OCI-LY7 (cell line): ENCODE results near the gene MFAP1. TPM values are rescaled to one million over a fixed set of nuclear protein-coding genes. Genes with fewer than 3 reads are reported as not detected.

ENCODE experiments used
- BruUV-seq: library from RNA; stranded (reverse); fragments of 400-500 nt; replicated peaks from 2 replicates; lab custom pipeline; 2021; lab: Mats Ljungman, UMichigan
- CTCF ChIA-PET: fragments of 300-600 bp; sonication (Branson Sonifier 250); formaldehyde crosslinking; loops from one replicate; lab custom pipeline; 2022; ENCODE audit warnings: antibody characterized with exemption; ENCODE audit not compliant: unreplicated experiment; lab: Charles Lee
- POLR2A ChIA-PET: fragments of 300-600 bp; sonication (Branson Sonifier 250); formaldehyde crosslinking; loops from one replicate; lab custom pipeline; 2022; ENCODE audit warnings: antibody characterized with exemption; lab: Charles Lee
- DNase-seq: peaks from one replicate; pipeline ENCODE4 v3.0.0-alpha.2; 2015; ENCODE audit warnings: low spot score
- H2AFZ ChIP-seq: fragments of 200-600 bp; sonication (generic), shearing (Covaris generic); 2 replicates; pipeline ENCODE4 v1.6.1; 2014; ENCODE audit warnings: mild to moderate bottlenecking, antibody characterized with exemption, low read length, moderate library complexity
- H3K27ac ChIP-seq: fragments of 200-600 bp; sonication (generic); 2 replicates; pipeline ENCODE4 v1.5.1; 2014; ENCODE audit warnings: mixed run types, low read depth, mild to moderate bottlenecking, moderate library complexity, low read length, inconsistent platforms; ENCODE audit not compliant: poor library complexity, severe bottlenecking
- H3K36me3 ChIP-seq: fragments of 200-600 bp; sonication (generic); 2 replicates; pipeline ENCODE4 v1.6.1; 2014; ENCODE audit warnings: mild to moderate bottlenecking, antibody characterized with exemption, low read length, moderate library complexity, mixed read lengths; ENCODE audit not compliant: insufficient read depth
- H3K4me1 ChIP-seq: fragments of 200-600 bp; sonication (generic); 2 replicates; pipeline ENCODE4 v1.5.1; 2014; ENCODE audit warnings: mild to moderate bottlenecking, low read length; ENCODE audit not compliant: insufficient read depth, poor library complexity, severe bottlenecking
- H3K4me2 ChIP-seq: fragments of 200-600 bp; sonication (generic); 2 replicates; pipeline ENCODE4 v1.6.1; 2014; ENCODE audit warnings: mild to moderate bottlenecking, low read length
- H3K4me3 ChIP-seq: fragments of 200-600 bp; sonication (generic); 2 replicates; pipeline ENCODE4 v1.5.1; 2014; ENCODE audit warnings: mild to moderate bottlenecking, low read depth, low read length; ENCODE audit not compliant: poor library complexity, severe bottlenecking
- H3K79me2 ChIP-seq: fragments of 200-600 bp; sonication (generic); 2 replicates; pipeline ENCODE4 v1.6.1; 2016; ENCODE audit warnings: low read depth, mild to moderate bottlenecking, low read length, moderate library complexity, mixed read lengths; ENCODE audit not compliant: insufficient read depth
- H3K9me2 ChIP-seq: fragments of 200-600 bp; sonication (generic); 2 replicates; pipeline ENCODE4 v1.6.1; 2016; ENCODE audit warnings: mild to moderate bottlenecking, low read length, mixed read lengths; ENCODE audit not compliant: insufficient read depth
- H3K9me3 ChIP-seq: fragments of 200-600 bp; sonication (generic); 2 replicates; pipeline ENCODE4 v1.6.1; 2014; ENCODE audit warnings: mild to moderate bottlenecking, mixed run types, low read length, mixed read lengths
- H4K20me1 ChIP-seq: fragments of 200-600 bp; sonication (generic); 2 replicates; pipeline ENCODE4 v1.6.1; 2014; ENCODE audit warnings: mild to moderate bottlenecking, antibody characterized with exemption, low read length, moderate library complexity, mixed read lengths; ENCODE audit not compliant: insufficient read depth
- EZH2phosphoT487 ChIP-seq: fragments of 200-600 bp; sonication (generic); IDR thresholded peaks from 2 replicates; pipeline ENCODE4 v1.6.1; 2018; ENCODE audit warnings: low read depth, borderline replicate concordance, mild to moderate bottlenecking, mixed run types, antibody characterized with exemption, low read length, moderate library complexity, mixed read lengths
- intact Hi-C: fragments of 100-400 bp; cut with micrococcal nuclease; formaldehyde crosslinking; loops from one replicate; pipeline ENCODE4 v1.10.0; 2022; ENCODE audit not compliant: unreplicated experiment
- total RNA-seq, 2 experiments: library from RNA; depleted of rRNA in 1 of 2; stranded (reverse); fragments of >200 nt in 1 of 2; shearing (Covaris generic) in 1 of 2; gene quantifications; 2 replicates each; pipeline ENCODE4 v1.2.3, GENCODE V29; 2014 to 2022
- TF ChIP-seq, protein P1 (sequence below): fragments of 200-600 bp; sonication (generic); conservative IDR thresholded peaks from 2 replicates; pipeline ENCODE4 v1.5.1; 2014; ENCODE audit warnings: mild to moderate bottlenecking, antibody characterized with exemption, low read length, moderate library complexity, mixed read lengths

The MFAP1 gene
- total RNA-seq, 2 experiments from 2014 or later = 25.3 to 72.1 TPM

DNA sequence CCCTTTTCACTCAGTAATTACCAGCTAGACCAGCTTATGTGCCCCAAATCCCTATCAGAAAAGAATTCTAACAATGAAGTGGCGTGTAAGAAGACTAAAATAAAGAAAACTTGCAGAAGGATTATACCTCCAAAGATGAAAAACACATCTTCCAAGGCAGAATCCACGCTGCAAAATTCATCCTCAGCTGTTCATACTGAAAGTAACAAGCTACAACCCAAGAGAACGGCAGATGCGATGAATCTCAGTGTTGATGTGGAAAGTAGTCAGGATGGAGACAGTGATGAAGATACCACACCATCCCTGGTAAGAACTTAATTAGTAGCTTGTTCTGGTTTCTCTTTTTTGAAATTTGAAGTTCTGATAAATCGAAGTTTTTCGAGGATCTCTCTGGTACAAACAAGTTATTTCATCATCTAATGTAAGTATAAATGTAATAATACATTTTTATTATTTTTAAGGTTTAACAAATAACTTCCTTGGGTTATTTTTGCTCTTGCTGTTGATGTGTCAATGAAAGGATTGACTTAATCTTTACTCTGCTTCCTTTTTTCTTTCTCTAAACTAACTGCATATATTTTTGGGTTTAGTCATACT lies 3.7 kb upstream of the MFAP1 start:
- TF ChIP-seq, protein P1, sequence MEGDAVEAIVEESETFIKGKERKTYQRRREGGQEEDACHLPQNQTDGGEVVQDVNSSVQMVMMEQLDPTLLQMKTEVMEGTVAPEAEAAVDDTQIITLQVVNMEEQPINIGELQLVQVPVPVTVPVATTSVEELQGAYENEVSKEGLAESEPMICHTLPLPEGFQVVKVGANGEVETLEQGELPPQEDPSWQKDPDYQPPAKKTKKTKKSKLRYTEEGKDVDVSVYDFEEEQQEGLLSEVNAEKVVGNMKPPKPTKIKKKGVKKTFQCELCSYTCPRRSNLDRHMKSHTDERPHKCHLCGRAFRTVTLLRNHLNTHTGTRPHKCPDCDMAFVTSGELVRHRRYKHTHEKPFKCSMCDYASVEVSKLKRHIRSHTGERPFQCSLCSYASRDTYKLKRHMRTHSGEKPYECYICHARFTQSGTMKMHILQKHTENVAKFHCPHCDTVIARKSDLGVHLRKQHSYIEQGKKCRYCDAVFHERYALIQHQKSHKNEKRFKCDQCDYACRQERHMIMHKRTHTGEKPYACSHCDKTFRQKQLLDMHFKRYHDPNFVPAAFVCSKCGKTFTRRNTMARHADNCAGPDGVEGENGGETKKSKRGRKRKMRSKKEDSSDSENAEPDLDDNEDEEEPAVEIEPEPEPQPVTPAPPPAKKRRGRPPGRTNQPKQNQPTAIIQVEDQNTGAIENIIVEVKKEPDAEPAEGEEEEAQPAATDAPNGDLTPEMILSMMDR = no peak
- TF ChIP-seq EZH2phosphoT487 = no peak
- POLR2A ChIA-PET = interaction anchor here (0.9 to 9.7 kb wide), 9 partner anchors 9 to 53 kb away, joined by 3 to 150 read pairs (median 5); partner anchors contain the start of genes ELL3 and SERF2
- H3K9me2 ChIP-seq = no peaks in the 10 kb centered on the region
- H2AFZ ChIP-seq = no peak overlapping the region
- peaks cover 61% of the 10 kb centered on the region for H3K36me3 ChIP-seq
- peak overlapping the region; percentile 82 for H3K4me2 ChIP-seq
- BruUV-seq = TSS peak; percentile 67
- peaks cover 11% of the 10 kb centered on the region for H4K20me1 ChIP-seq
- intact Hi-C loops = loop anchor here (1.0 to 2.0 kb wide), 2 partner anchors 19 to 52 kb away; partner anchors contain the start of gene ELL3
- peaks cover 57% of the 10 kb centered on the region for H3K4me1 ChIP-seq
- peak; percentile 64 for DNase-seq
- H3K79me2 ChIP-seq = peaks cover 95% of the 10 kb centered on the region
- H3K27ac ChIP-seq = peak overlapping the region; percentile 86
- no peaks in the 10 kb centered on the region; the same call in 1 of the 2 replicates for H3K9me3 ChIP-seq
- peak overlapping the region; percentile 95 for H3K4me3 ChIP-seq
- CTCF ChIA-PET = interaction anchor here (0.5 to 1.3 kb wide), 2 partner anchors 19 to 51 kb away, joined by 3 read pairs; partner anchors contain the start of gene ELL3

GRCh38 chr15:43826508-43827341 lies 2.2 kb upstream of the MFAP1 start, which contains the start of gene WDR76:
Gene WDR76 (plus strand): TSS chr15:43827002. CDS start chr15:43827033, 31 bp downstream.
- H3K4me2 ChIP-seq = peak within 1 kb of the TSS; percentile 82
- ChIA-PET CTCF (no interaction called here), POLR2A (interaction anchor here (0.5 to 9.7 kb wide), 9 partner anchors 16 to 52 kb away, joined by 3 to 150 read pairs (median 5); partner anchors contain the start of genes ELL3 and SERF2)
- peak within 1 kb of the TSS; percentile 34; the same call in 1 of the 2 replicates for H2AFZ ChIP-seq
- intact Hi-C loops = no loop called here
- no peaks in the 10 kb centered on the region; the same call in 1 of the 2 replicates for H3K9me3 ChIP-seq
- H3K79me2 ChIP-seq = peaks cover 95% of the 10 kb centered on the region
- TF ChIP-seq, protein P1 = no peak
- no peak for TF ChIP-seq EZH2phosphoT487
- peaks cover 53% of the 10 kb centered on the region for H3K4me1 ChIP-seq
- H3K9me2 ChIP-seq = no peaks in the 10 kb centered on the region
- peak; percentile 95 for DNase-seq
- peak within 1 kb of the TSS; percentile 95 for H3K4me3 ChIP-seq
- no TSS peak for BruUV-seq
- H3K36me3 ChIP-seq = peaks cover 54% of the 10 kb centered on the region
- peaks cover 7% of the 10 kb centered on the region for H4K20me1 ChIP-seq
- H3K27ac ChIP-seq = peak within 1 kb of the TSS; percentile 86
